ENCODE data around the gene TMEM243.

The TMEM243 gene

DNA sequence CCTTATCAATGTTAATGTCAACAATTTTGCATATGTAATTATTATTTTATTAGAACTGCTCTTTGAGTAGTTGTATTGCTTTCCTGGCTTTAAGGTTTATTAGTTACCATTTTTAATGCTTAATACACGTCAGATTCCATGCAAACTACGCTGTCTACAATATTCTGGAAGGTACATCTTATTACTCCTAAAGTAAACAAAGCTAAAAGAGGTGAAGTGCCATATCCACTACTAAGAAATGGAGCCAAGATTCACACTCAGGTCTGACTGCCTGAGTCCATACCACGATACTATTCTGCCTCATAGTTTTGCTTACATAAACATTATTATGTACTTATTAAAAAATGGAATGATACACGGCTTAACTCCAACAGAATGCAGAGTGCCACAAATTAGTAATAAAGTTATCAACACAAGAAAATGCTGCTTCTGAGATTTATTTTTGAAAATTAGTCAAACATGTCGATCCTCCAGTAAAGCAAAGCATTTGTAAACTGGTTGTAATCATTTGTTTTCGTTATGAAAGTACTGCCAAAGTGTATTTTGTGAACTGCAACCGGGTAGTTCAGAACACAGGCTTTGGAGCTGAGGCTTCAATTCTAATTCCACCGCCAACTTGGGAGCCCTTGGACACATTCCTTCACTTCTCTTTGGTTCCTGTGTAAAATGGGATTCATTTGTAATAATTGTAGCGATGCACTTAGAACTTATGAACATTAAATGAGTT, 68.4 kb downstream of the TMEM243 start:
- peaks cover 32% of the 10 kb centered on the region for H3K4me1 ChIP-seq (ENCODE audit: low read length)
- TF ChIP-seq, protein P1, sequence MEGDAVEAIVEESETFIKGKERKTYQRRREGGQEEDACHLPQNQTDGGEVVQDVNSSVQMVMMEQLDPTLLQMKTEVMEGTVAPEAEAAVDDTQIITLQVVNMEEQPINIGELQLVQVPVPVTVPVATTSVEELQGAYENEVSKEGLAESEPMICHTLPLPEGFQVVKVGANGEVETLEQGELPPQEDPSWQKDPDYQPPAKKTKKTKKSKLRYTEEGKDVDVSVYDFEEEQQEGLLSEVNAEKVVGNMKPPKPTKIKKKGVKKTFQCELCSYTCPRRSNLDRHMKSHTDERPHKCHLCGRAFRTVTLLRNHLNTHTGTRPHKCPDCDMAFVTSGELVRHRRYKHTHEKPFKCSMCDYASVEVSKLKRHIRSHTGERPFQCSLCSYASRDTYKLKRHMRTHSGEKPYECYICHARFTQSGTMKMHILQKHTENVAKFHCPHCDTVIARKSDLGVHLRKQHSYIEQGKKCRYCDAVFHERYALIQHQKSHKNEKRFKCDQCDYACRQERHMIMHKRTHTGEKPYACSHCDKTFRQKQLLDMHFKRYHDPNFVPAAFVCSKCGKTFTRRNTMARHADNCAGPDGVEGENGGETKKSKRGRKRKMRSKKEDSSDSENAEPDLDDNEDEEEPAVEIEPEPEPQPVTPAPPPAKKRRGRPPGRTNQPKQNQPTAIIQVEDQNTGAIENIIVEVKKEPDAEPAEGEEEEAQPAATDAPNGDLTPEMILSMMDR (IDR thresholded peaks at IDR 0.05; ENCODE audit: low read depth, low read length), result no peak
- no peak for TF ChIP-seq EZH2phosphoT487 (IDR thresholded peaks at IDR 0.05; ENCODE audit: low read depth)
- peaks cover 39% of the 10 kb centered on the region for H3K79me2 ChIP-seq (ENCODE audit: low read length)
- peak overlapping the region; percentile 88 for H3K4me3 ChIP-seq (ENCODE audit: low read length)
- peak overlapping the region; percentile 92 for H3K4me2 ChIP-seq (ENCODE audit: low read length)
- H4K20me1 ChIP-seq (ENCODE audit: insufficient read depth, low read length), result peaks cover 29% of the 10 kb centered on the region
- no peaks in the 10 kb centered on the region for H3K9me3 ChIP-seq (ENCODE audit: insufficient read depth, low read length)
- H3K27ac ChIP-seq (ENCODE audit: low read length), result no peak overlapping the region
- peak overlapping the region; percentile 91 for H3K9ac ChIP-seq (ENCODE audit: low read length)
- peak overlapping the region; percentile 96; the same call in 1 of the 2 replicates for H2AFZ ChIP-seq (ENCODE audit: low read depth, low read length)
- no peaks in the 10 kb centered on the region for H3K27me3 ChIP-seq (ENCODE audit: low read depth, low read length)
- H3K36me3 ChIP-seq (replicated peaks; ENCODE audit: low read depth, low read length), result peaks cover 2% of the 10 kb centered on the region

DNA sequence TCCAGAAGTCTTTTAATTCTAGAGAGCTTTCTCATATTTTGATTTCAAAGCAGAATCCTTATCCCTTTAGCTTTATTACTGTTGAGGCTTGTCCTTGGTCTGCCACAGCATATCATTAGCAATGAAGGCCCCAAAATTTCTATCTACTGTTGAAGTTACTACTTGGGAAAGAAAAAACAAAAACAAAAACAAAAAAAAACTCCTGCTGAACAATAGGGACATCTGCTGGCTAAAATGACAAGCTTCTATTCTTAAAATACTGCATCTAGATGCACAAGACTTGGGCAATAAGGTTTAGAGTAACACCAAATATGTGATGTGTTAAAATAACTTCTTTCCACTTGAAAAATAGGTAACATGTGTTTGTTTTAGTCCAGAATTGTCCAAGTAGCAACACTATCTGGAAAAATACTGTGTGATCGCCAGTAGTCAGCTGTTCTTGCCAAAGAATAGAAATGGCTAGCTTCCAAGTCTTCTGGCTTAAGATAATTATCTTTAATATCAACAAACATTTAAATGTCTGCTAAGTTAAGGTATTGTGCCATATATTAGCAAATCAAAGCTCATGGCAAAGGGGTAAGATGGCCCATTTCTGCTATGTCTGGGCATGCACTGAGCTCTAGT, 71.1 kb downstream of the TMEM243 start:
- no peak overlapping the region for H3K27ac ChIP-seq (ENCODE audit: low read length)
- no peak overlapping the region for H3K9ac ChIP-seq (ENCODE audit: low read length)
- peaks cover 21% of the 10 kb centered on the region for H3K4me1 ChIP-seq (ENCODE audit: low read length)
- H3K4me2 ChIP-seq (ENCODE audit: low read length), result no peak overlapping the region
- peaks cover 3% of the 10 kb centered on the region for H4K20me1 ChIP-seq (ENCODE audit: insufficient read depth, low read length)
- no peak overlapping the region for H2AFZ ChIP-seq (ENCODE audit: low read depth, low read length)
- H3K27me3 ChIP-seq (ENCODE audit: low read depth, low read length), result no peaks in the 10 kb centered on the region
- TF ChIP-seq, protein P1 (IDR thresholded peaks at IDR 0.05; ENCODE audit: low read depth, low read length), result peak; percentile 78
- TF ChIP-seq EZH2phosphoT487 (IDR thresholded peaks at IDR 0.05; ENCODE audit: low read depth), result no peak
- peaks cover 12% of the 10 kb centered on the region for H3K79me2 ChIP-seq (ENCODE audit: low read length)
- H3K4me3 ChIP-seq (ENCODE audit: low read length), result no peak overlapping the region
- no peaks in the 10 kb centered on the region for H3K9me3 ChIP-seq (ENCODE audit: insufficient read depth, low read length)
- H3K36me3 ChIP-seq (replicated peaks; ENCODE audit: low read depth, low read length), result no peaks in the 10 kb centered on the region

DNA sequence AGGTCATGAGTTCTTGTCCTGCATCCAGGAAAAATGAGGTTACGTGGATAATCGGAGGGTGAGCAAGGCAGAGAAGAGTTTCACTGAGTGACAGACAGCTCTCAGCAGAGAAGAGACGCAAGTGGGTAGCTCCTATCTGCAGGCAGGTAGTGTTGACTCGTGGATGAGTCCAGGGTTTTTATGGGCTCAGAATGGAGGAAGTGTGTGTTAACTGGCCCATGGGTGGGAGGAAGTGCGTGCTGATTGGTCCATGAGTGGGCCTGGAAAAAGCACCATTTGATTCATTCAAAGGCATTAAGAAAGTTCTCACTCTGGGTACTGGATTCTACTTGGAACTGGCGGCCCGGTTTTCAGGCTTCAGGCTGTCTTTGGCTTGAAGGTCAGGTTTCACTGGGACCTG, 72.0 kb downstream of the TMEM243 start:
- no peak overlapping the region for H3K4me3 ChIP-seq (ENCODE audit: low read length)
- no peak overlapping the region for H3K9ac ChIP-seq (ENCODE audit: low read length)
- no peaks in the 10 kb centered on the region for H3K36me3 ChIP-seq (replicated peaks; ENCODE audit: low read depth, low read length)
- no peaks in the 10 kb centered on the region for H4K20me1 ChIP-seq (ENCODE audit: insufficient read depth, low read length)
- no peaks in the 10 kb centered on the region for H3K9me3 ChIP-seq (ENCODE audit: insufficient read depth, low read length)
- no peak for TF ChIP-seq EZH2phosphoT487 (IDR thresholded peaks at IDR 0.05; ENCODE audit: low read depth)
- TF ChIP-seq, protein P1 (IDR thresholded peaks at IDR 0.05; ENCODE audit: low read depth, low read length), result no peak
- H3K4me1 ChIP-seq (ENCODE audit: low read length), result peaks cover 21% of the 10 kb centered on the region
- no peak overlapping the region for H3K4me2 ChIP-seq (ENCODE audit: low read length)
- no peak overlapping the region for H3K27ac ChIP-seq (ENCODE audit: low read length)
- H3K27me3 ChIP-seq (ENCODE audit: low read depth, low read length), result no peaks in the 10 kb centered on the region
- no peak overlapping the region for H2AFZ ChIP-seq (ENCODE audit: low read depth, low read length)
- peaks cover 2% of the 10 kb centered on the region for H3K79me2 ChIP-seq (ENCODE audit: low read length)

DNA sequence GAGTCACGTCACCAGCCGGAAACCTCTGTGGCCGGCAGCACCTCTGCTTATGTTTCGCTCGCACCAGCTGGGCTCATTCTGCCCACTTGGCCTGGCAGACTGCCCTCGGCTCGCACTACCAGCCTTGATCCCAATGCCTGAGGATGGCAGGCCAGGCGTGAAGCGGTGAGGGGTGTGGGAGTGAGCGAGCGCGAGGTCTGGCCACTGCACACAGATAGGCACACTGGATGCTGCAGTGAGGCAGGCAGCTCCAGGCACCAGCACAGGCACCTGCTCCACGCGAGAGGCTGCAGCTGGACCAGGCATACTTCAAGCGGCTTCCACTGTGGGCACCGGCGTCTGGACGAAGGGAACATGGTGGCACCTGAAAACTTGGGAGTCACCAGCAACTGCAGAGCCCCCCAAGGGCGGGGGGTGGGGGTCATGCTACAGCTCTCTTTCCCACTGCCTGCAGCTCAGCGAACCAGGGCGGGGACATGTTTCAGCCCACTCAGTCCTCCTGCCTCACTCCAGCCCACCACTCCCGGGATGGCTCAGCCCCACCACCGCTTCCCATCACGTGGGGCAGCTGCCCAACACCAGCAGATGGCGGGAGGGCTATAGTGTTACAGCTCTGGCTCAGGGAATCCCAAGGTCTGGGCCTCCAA, 72.7 kb downstream of the TMEM243 start:
- H3K27me3 ChIP-seq (ENCODE audit: low read depth, low read length), result no peaks in the 10 kb centered on the region

More for the DNA sequence above, 72.7 kb downstream of the TMEM243 start:
- Histone ChIP-seq H3K4me1 (ENCODE audit: low read length) (peaks cover 21% of the 10 kb centered on the region), H3K36me3 (replicated peaks; ENCODE audit: low read depth, low read length) (no peaks in the 10 kb centered on the region), H2AFZ (ENCODE audit: low read depth, low read length) (no peak overlapping the region), H3K27ac (ENCODE audit: low read length) (no peak overlapping the region), H3K9ac (ENCODE audit: low read length) (no peak overlapping the region), H3K9me3 (ENCODE audit: insufficient read depth, low read length) (no peaks in the 10 kb centered on the region), H3K4me2 (ENCODE audit: low read length) (no peak overlapping the region), H3K4me3 (ENCODE audit: low read length) (no peak overlapping the region), H4K20me1 (ENCODE audit: insufficient read depth, low read length) (no peaks in the 10 kb centered on the region), H3K79me2 (ENCODE audit: low read length) (no peaks in the 10 kb centered on the region)
- TF ChIP-seq, protein P1 (IDR thresholded peaks at IDR 0.05; ENCODE audit: low read depth, low read length), result no peak
- TF ChIP-seq EZH2phosphoT487 (IDR thresholded peaks at IDR 0.05; ENCODE audit: low read depth), result no peak
